Measurements from ENCODE around the gene ASB1. TPM values are rescaled to one million over a fixed set of nuclear protein-coding genes. Genes with fewer than 3 reads are reported as not detected.

ASB1 gene
- total RNA-seq, 3 donors from 2014 or later: 11.2 to 18.7 (median 18.4) TPM

DNA sequence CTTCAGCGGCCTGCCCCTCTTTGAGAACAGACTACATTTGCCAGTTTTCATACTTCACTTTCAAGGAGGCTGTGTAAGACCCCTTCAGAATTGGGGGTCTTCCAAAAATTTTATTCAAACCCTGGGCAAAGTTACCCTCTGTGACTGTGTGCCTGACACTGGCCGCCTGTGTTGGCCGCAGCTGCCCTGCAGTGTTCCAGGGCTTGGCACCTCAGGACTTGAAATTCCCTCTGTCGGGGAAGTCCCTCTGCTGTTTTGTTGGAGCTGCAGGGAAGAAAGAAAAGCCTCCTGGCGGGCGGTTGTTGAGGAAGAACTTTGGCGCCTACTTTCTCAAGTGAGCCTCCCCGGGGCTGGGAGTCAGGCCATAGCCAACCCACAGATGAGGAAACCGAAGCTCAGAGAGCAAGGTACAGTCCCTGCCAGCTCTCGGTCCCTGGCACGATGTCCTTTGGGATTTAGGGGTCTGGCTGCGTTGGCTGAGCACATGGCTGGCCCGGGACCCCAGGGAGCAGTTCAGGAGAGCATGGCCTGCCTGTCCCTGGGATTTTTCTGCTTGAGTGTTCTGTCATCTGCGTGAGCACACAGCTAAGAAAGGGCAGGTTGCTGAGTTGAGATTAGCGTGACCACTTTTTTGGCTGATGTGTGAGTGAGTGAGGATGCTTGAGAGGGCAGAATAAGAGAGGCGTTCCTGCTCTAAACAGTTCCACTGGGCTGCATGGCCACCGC lies 17.9 kb upstream of the ASB1 start:
- H3K27me3 ChIP-seq: no peaks in the 10 kb centered on the region
- H3K9me3 ChIP-seq: no peaks in the 10 kb centered on the region
- no peak for DNase-seq (ENCODE audit: low spot score in 2 of 2)
- H3K27ac ChIP-seq: no peak overlapping the region
- no peaks in the 10 kb centered on the region for H3K36me3 ChIP-seq
- no peak overlapping the region for H3K4me3 ChIP-seq
- no peaks in the 10 kb centered on the region for H3K4me1 ChIP-seq
- TF ChIP-seq POLR2A (IDR thresholded peaks at IDR 0.05): no peak
- no peak for TF ChIP-seq POLR2AphosphoS5 (IDR thresholded peaks at IDR 0.05)
- TF ChIP-seq, protein P1, sequence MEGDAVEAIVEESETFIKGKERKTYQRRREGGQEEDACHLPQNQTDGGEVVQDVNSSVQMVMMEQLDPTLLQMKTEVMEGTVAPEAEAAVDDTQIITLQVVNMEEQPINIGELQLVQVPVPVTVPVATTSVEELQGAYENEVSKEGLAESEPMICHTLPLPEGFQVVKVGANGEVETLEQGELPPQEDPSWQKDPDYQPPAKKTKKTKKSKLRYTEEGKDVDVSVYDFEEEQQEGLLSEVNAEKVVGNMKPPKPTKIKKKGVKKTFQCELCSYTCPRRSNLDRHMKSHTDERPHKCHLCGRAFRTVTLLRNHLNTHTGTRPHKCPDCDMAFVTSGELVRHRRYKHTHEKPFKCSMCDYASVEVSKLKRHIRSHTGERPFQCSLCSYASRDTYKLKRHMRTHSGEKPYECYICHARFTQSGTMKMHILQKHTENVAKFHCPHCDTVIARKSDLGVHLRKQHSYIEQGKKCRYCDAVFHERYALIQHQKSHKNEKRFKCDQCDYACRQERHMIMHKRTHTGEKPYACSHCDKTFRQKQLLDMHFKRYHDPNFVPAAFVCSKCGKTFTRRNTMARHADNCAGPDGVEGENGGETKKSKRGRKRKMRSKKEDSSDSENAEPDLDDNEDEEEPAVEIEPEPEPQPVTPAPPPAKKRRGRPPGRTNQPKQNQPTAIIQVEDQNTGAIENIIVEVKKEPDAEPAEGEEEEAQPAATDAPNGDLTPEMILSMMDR (IDR thresholded peaks at IDR 0.05): no peak
- intact Hi-C loops (cut with DNase I; ENCODE audit: low total_unique reads): no loop called here

DNA sequence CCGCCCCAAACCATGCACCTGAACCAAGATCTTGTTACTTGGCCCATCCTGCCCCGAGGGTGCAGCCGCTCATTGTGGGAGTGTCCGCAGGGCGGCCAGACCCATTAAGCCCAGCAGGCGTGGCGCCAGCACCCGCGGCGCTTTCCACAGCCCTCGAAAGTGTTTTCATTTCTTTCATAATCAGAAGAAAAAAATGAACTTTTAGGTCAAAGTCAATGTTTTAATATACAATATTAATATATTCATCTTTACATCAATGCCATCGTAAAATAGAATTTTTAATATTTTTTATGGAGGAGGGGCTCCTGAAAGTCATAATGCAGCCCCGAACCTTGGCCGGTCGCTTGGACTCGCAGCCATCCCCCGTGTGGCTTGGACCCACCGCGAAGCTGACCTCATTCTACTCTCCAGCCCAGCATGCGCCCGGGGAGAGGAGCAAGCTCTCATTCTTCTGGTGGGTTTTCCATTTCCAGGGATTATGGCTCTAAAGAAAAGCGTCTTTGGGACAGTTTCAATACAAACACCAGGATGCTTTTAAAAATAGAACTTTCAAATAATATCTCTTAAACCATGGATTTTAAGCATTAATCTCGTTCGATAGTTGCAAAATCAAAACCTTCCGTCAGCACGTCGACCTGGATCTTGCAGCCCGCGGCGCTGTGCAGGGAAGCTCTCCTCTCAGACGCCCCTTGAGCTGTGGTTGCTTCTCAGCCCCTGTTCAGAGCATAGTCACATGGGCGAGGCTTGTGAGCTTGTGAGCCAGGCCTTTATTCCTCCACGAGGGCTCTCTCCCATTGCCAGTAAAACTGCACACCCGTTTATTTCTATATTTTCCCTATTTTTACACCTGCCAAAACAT lies 17.2 kb upstream of the ASB1 start:
- intact Hi-C loops (cut with DNase I; ENCODE audit: low total_unique reads): no loop called here
- no peaks in the 10 kb centered on the region for H3K36me3 ChIP-seq
- H3K27ac ChIP-seq: no peak overlapping the region
- H3K4me3 ChIP-seq: no peak overlapping the region
- TF ChIP-seq, protein P1 (IDR thresholded peaks at IDR 0.05): no peak
- TF ChIP-seq POLR2A (IDR thresholded peaks at IDR 0.05): no peak
- no peak for TF ChIP-seq POLR2AphosphoS5 (IDR thresholded peaks at IDR 0.05)
- H3K9me3 ChIP-seq: no peaks in the 10 kb centered on the region
- no peaks in the 10 kb centered on the region for H3K4me1 ChIP-seq
- H3K27me3 ChIP-seq: no peaks in the 10 kb centered on the region
- no peak for DNase-seq (ENCODE audit: low spot score in 2 of 2)

DNA sequence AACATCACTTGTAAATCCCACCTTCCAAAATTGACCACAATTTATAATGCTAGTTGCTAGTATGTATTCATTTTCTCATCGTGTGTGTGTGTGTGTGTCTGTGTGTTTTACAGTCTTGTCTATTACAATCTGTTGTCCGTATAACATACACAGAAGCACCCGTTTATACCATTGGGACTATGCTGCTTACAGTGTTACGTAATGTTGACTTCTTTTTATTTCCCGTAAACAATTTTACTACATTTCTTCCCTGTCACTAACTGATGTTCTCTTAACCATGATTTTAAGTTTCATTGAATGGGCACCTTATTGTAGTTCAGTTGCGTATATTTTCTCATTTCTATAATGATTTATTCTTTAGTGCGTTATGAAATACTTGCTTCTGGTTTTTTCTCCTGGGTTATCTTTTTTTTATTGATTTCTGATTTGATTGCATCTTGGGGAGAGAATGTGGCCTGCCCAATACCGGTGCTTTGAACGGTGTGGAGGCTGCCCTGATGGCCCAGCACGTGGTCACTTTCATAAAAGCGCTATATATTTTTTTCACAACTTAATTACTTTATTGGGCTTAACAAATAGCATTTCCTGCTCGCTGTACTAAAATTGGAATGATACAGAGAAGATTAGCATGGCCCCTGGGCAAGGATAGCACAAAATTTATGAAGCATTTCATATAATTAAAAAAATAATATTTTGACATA lies 14.5 kb upstream of the ASB1 start:
- no peaks in the 10 kb centered on the region for H3K27me3 ChIP-seq
- H3K4me1 ChIP-seq: no peaks in the 10 kb centered on the region
- H3K36me3 ChIP-seq: no peaks in the 10 kb centered on the region
- intact Hi-C loops (cut with DNase I; ENCODE audit: low total_unique reads): no loop called here
- peaks cover 0 to 4% of the 10 kb centered on the region in 2 donors for H3K9me3 ChIP-seq
- no peak overlapping the region for H3K27ac ChIP-seq
- no peak for DNase-seq (ENCODE audit: low spot score in 2 of 2)
- TF ChIP-seq POLR2AphosphoS5 (IDR thresholded peaks at IDR 0.05) (no peak), POLR2A (IDR thresholded peaks at IDR 0.05) (no peak)
- TF ChIP-seq, protein P1 (IDR thresholded peaks at IDR 0.05): no peak
- no peak overlapping the region for H3K4me3 ChIP-seq

DNA sequence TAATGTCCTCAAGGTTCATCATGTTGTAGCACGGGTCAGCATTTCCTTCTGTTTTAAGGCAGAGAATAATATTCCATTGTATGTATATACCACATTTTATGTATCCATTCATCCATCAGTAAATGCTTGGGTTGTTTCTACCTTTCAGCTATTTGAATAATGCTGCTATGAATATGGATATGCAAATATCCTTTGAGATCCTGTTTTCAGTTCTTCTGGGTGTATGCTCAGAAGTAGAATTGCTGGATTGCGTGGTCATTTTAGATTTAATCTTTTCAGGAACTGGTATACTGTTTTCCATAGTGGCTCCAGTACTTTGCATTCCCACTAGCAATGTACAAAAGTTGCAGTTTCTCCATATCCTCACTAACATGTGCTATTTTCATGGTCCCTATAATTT lies 13.4 kb upstream of the ASB1 start:
- H3K4me3 ChIP-seq: no peak overlapping the region
- no peaks in the 10 kb centered on the region for H3K4me1 ChIP-seq
- no peaks in the 10 kb centered on the region for H3K36me3 ChIP-seq
- DNase-seq (ENCODE audit: low spot score in 2 of 2): no peak
- no peak overlapping the region for H3K27ac ChIP-seq
- no peaks in the 10 kb centered on the region for H3K27me3 ChIP-seq
- intact Hi-C loops (cut with DNase I; ENCODE audit: low total_unique reads): no loop called here
- H3K9me3 ChIP-seq: peaks cover 0 to 4% of the 10 kb centered on the region in 2 donors
- TF ChIP-seq POLR2A (IDR thresholded peaks at IDR 0.05) (no peak), POLR2AphosphoS5 (IDR thresholded peaks at IDR 0.05) (no peak)
- TF ChIP-seq, protein P1 (IDR thresholded peaks at IDR 0.05): no peak
